ENCODE results near the gene COG2. TPM values are rescaled to one million over a fixed set of nuclear protein-coding genes. Genes with fewer than 3 reads are reported as not detected.
A peak's percentile ranks its signal among the peaks of the same experiment; 100 is the strongest.

COG2 gene
- total RNA-seq, 1 experiment from 2014 or later, result 46.9 TPM

DNA sequence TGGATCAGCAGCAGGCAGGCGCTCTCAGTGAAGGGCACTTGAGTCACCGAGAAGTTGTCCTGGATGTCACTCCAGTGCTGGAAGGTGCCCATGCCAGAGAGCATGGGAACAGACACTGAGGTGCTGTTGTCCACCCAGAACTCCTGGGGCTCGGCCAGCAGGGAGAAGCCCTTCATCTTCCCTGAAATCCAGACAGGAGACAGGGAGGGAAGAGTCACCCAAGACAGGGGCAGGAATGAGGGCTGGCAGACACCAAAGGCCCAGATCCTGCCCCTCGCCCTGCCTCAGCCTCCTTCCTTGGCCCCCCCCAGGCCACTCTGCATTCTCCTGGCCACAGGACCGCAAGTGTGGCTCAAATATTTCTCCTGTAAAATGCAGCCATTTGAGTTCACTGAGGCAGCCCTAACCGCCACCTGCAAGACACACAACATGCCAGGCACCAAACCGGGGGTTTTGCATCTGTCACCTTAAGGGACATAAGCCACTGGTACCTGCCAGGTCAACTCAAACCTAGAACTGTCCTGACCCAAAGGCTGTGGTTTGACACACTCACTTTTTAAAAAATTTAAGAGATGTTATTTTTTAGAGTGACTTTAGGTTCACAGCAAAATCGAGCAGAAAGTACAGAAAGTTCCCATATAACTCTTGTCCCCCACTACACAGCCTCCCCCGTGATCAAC, 63.9 kb downstream of the COG2 start:
- intact Hi-C loops (cut with micrococcal nuclease; ENCODE audit: unreplicated experiment), result no loop called here
- H3K36me3 ChIP-seq (ENCODE audit: control insufficient read depth, insufficient read depth, low read length), result peaks cover 12% of the 10 kb centered on the region
- no peak overlapping the region for H3K4me3 ChIP-seq (ENCODE audit: low read depth, low read length)
- Mint-ChIP-seq H3K4me3 (ENCODE audit: unreplicated experiment) (no peak overlapping the region), H3K4me1 (ENCODE audit: low read depth, unreplicated experiment) (peaks cover 52% of the 10 kb centered on the region), H3K27ac (ENCODE audit: unreplicated experiment) (peak overlapping the region; percentile 99), H3K36me3 (ENCODE audit: insufficient read depth, unreplicated experiment) (peaks cover 28% of the 10 kb centered on the region), H3K9me3 (ENCODE audit: unreplicated experiment) (no peaks in the 10 kb centered on the region), H3K27me3 (ENCODE audit: insufficient read depth, unreplicated experiment) (no peaks in the 10 kb centered on the region)
- no peak for TF ChIP-seq CTCF (IDR thresholded peaks at IDR 0.05; ENCODE audit: insufficient read depth in 1 of 2, low read depth in 1 of 2, low read length in 1 of 2, severe bottlenecking in 1 of 2, unreplicated experiment in 1 of 2)
- peaks cover 68% of the 10 kb centered on the region for H3K4me1 ChIP-seq
- ChIA-PET CTCF (no interaction called here), POLR2A (no interaction called here)
- no peaks in the 10 kb centered on the region for H3K27me3 ChIP-seq (replicated peaks; ENCODE audit: control insufficient read depth, insufficient read depth, low read length)
- BruUV-seq (replicated peaks), result no TSS peak
- no peak for DNase-seq
- H3K9me3 ChIP-seq, result no peaks in the 10 kb centered on the region

GRCh38 chr1:230706887-230707731, 64.8 kb downstream of the COG2 start:
- ChIA-PET POLR2A (no interaction called here), CTCF (no interaction called here)
- no peak for DNase-seq
- Mint-ChIP-seq H3K9me3 (ENCODE audit: unreplicated experiment) (no peaks in the 10 kb centered on the region), H3K36me3 (ENCODE audit: insufficient read depth, unreplicated experiment) (peaks cover 28% of the 10 kb centered on the region), H3K4me3 (ENCODE audit: unreplicated experiment) (no peak overlapping the region), H3K27me3 (ENCODE audit: insufficient read depth, unreplicated experiment) (no peaks in the 10 kb centered on the region), H3K4me1 (ENCODE audit: low read depth, unreplicated experiment) (peaks cover 48% of the 10 kb centered on the region), H3K27ac (ENCODE audit: unreplicated experiment) (peak overlapping the region; percentile 99)
- no peak for TF ChIP-seq CTCF (IDR thresholded peaks at IDR 0.05; ENCODE audit: insufficient read depth in 1 of 2, low read depth in 1 of 2, low read length in 1 of 2, severe bottlenecking in 1 of 2, unreplicated experiment in 1 of 2)
- peaks cover 59% of the 10 kb centered on the region for H3K4me1 ChIP-seq
- no peaks in the 10 kb centered on the region for H3K27me3 ChIP-seq (replicated peaks; ENCODE audit: control insufficient read depth, insufficient read depth, low read length)
- intact Hi-C loops (cut with micrococcal nuclease; ENCODE audit: unreplicated experiment), result no loop called here
- BruUV-seq (replicated peaks), result no TSS peak
- H3K36me3 ChIP-seq (ENCODE audit: control insufficient read depth, insufficient read depth, low read length), result peaks cover 12% of the 10 kb centered on the region
- H3K9me3 ChIP-seq, result no peaks in the 10 kb centered on the region
- no peak overlapping the region for H3K4me3 ChIP-seq (ENCODE audit: low read depth, low read length)

- POLR2A ChIA-PET, result interaction anchor here (1.0 kb wide), 1 partner anchor 161 kb away, joined by 3 read pairs; no protein-coding TSS in a partner anchor
- H3K4me1 Mint-ChIP-seq (ENCODE audit: low read depth, unreplicated experiment), result peaks cover 43% of the 10 kb centered on the region
- H3K27me3 Mint-ChIP-seq (ENCODE audit: insufficient read depth, unreplicated experiment), result no peaks in the 10 kb centered on the region
Measured at GRCh38 chr1:230707732-230708630, 65.7 kb downstream of the COG2 start.

More at GRCh38 chr1:230707732-230708630, 65.7 kb downstream of the COG2 start:
- Mint-ChIP-seq H3K4me3 (ENCODE audit: unreplicated experiment) (peak overlapping the region; percentile 79), H3K27ac (ENCODE audit: unreplicated experiment) (peak overlapping the region; percentile 99), H3K9me3 (ENCODE audit: unreplicated experiment) (no peaks in the 10 kb centered on the region), H3K36me3 (ENCODE audit: insufficient read depth, unreplicated experiment) (peaks cover 19% of the 10 kb centered on the region)
- BruUV-seq (replicated peaks), result TSS peak; percentile 29
- no peak for TF ChIP-seq CTCF (IDR thresholded peaks at IDR 0.05; ENCODE audit: insufficient read depth in 1 of 2, low read depth in 1 of 2, low read length in 1 of 2, severe bottlenecking in 1 of 2, unreplicated experiment in 1 of 2)
- H3K4me3 ChIP-seq (ENCODE audit: low read depth, low read length), result peak overlapping the region; percentile 17
- CTCF ChIA-PET, result interaction anchor here (0.6 to 1.4 kb wide), 4 partner anchors 26 to 65 kb away, joined by 3 to 7 read pairs (median 5); no protein-coding TSS in a partner anchor
- peaks cover 55% of the 10 kb centered on the region for H3K4me1 ChIP-seq
- intact Hi-C loops (cut with micrococcal nuclease; ENCODE audit: unreplicated experiment), result loop anchor here (1.0 to 2.0 kb wide), 4 partner anchors 37 to 75 kb away; no protein-coding TSS in a partner anchor
- H3K27me3 ChIP-seq (replicated peaks; ENCODE audit: control insufficient read depth, insufficient read depth, low read length), result no peaks in the 10 kb centered on the region
- H3K36me3 ChIP-seq (ENCODE audit: control insufficient read depth, insufficient read depth, low read length), result peaks cover 12% of the 10 kb centered on the region
- DNase-seq, result no peak
- H3K9me3 ChIP-seq, result no peaks in the 10 kb centered on the region

Measured in Caco-2 (cell line).